Adipocyte (in vitro differentiated cells): ENCODE results near the gene TBL3.
A peak's percentile ranks its signal among the peaks of the same experiment; 100 is the strongest.
"Not testable (repeated sequence)": the region's sequence is repeated elsewhere in the genome, so short reads cannot be mapped to it uniquely, and the experiment has no call there.

Source experiments
- DNase-seq: peaks from one replicate; pipeline ENCODE4 v3.0.0-alpha.2; 2015; ENCODE audit warnings: low read depth
- H3K27me3 ChIP-seq: replicated peaks from 2 replicates; pipeline ENCODE4 v1.7.0; 2013; ENCODE audit warnings: mild to moderate bottlenecking, low read length, moderate library complexity; ENCODE audit not compliant: control insufficient read depth, insufficient read depth
- H3K36me3 ChIP-seq: 2 replicates; pipeline ENCODE4 v1.7.0; 2013; ENCODE audit warnings: low read length, mild to moderate bottlenecking, moderate library complexity; ENCODE audit not compliant: control insufficient read depth, insufficient read depth, severe bottlenecking
- H3K4me1 ChIP-seq: 2 replicates; pipeline ENCODE4 v1.7.0; 2013; ENCODE audit warnings: mild to moderate bottlenecking, low read length, moderate library complexity; ENCODE audit not compliant: control insufficient read depth, insufficient read depth
- H3K4me3 ChIP-seq: 2 replicates; pipeline ENCODE4 v1.7.0; 2013; ENCODE audit warnings: mild to moderate bottlenecking, low read length, moderate library complexity
- H3K9ac ChIP-seq: 2 replicates; pipeline ENCODE4 v1.7.0; 2013; ENCODE audit warnings: mild to moderate bottlenecking, low read length, moderate library complexity
- H3K9me3 ChIP-seq: 2 replicates; pipeline ENCODE4 v1.7.0; 2013; ENCODE audit warnings: mild to moderate bottlenecking, low read length, moderate library complexity; ENCODE audit not compliant: control insufficient read depth

Gene TBL3

GRCh38 chr16:1959269-1960039 lies 12.4 kb upstream of the TBL3 start, which contains the start of gene NDUFB10:
TSS of gene NDUFB10 (plus strand) at chr16:1959538. CDS start at chr16:1959625, 87 bp downstream.
- no peaks in the 10 kb centered on the region for H3K9me3 ChIP-seq
- H3K4me1 ChIP-seq: peaks cover 30% of the 10 kb centered on the region
- H3K36me3 ChIP-seq: peaks cover 31% of the 10 kb centered on the region
- peak within 1 kb of the TSS; percentile 98 for H3K9ac ChIP-seq
- peak; percentile 97 for DNase-seq
- peak within 1 kb of the TSS; percentile 93 for H3K4me3 ChIP-seq
- H3K27me3 ChIP-seq: no peaks in the 10 kb centered on the region

- Histone ChIP-seq H3K4me1 (peaks cover 36% of the 10 kb centered on the region), H3K9me3 (no peaks in the 10 kb centered on the region), H3K9ac (peak overlapping the region; percentile 98), H3K4me3 (peak overlapping the region; percentile 93), H3K36me3 (peaks cover 31% of the 10 kb centered on the region), H3K27me3 (no peaks in the 10 kb centered on the region)
- DNase-seq: peak; percentile 24
Measured at GRCh38 chr16:1960665-1961630, 10.9 kb upstream of the TBL3 start.

- H3K9me3 ChIP-seq: no peaks in the 10 kb centered on the region
- no peak overlapping the region for H3K9ac ChIP-seq
- no peak overlapping the region for H3K4me3 ChIP-seq
- DNase-seq: no peak
- no peaks in the 10 kb centered on the region for H3K27me3 ChIP-seq
- H3K4me1 ChIP-seq: peaks cover 36% of the 10 kb centered on the region
- peaks cover 31% of the 10 kb centered on the region for H3K36me3 ChIP-seq
Measured at GRCh38 chr16:1961651-1962067, 10.2 kb upstream of the TBL3 start.

GRCh38 chr16:1962161-1963153 lies 9.4 kb upstream of the TBL3 start:
- Histone ChIP-seq H3K4me1 (peaks cover 36% of the 10 kb centered on the region), H3K9ac (peak overlapping the region; percentile 99), H3K4me3 (peak overlapping the region; percentile 90), H3K36me3 (peaks cover 31% of the 10 kb centered on the region)
- DNase-seq, H3K9me3 ChIP-seq, H3K27me3 ChIP-seq: not testable (repeated sequence)

GRCh38 chr16:1963806-1964505 lies 7.9 kb upstream of the TBL3 start:
- peak overlapping the region; percentile 99 for H3K9ac ChIP-seq
- H3K36me3 ChIP-seq: peaks cover 31% of the 10 kb centered on the region
- DNase-seq: peak; percentile 71
- peaks cover 34% of the 10 kb centered on the region for H3K4me1 ChIP-seq
- H3K4me3 ChIP-seq: peak overlapping the region; percentile 90
- H3K9me3 ChIP-seq: no peaks in the 10 kb centered on the region
- H3K27me3 ChIP-seq: no peaks in the 10 kb centered on the region

- Histone ChIP-seq H3K4me1 (peaks cover 31% of the 10 kb centered on the region), H3K36me3 (peaks cover 31% of the 10 kb centered on the region), H3K4me3 (peak within 1 kb of the TSS; percentile 90), H3K27me3 (no peaks in the 10 kb centered on the region), H3K9ac (peak within 1 kb of the TSS; percentile 99), H3K9me3 (no peaks in the 10 kb centered on the region)
- DNase-seq: peak; percentile 99
Measured at GRCh38 chr16:1964506-1965395, 7.1 kb upstream of the TBL3 start, which contains the start of gene RPS2. TSS of gene RPS2 (minus strand) at chr16:1964826. CDS start at chr16:1964625, 201 bp downstream.

- peaks cover 31% of the 10 kb centered on the region for H3K36me3 ChIP-seq
- peaks cover 26% of the 10 kb centered on the region for H3K4me1 ChIP-seq
- no peaks in the 10 kb centered on the region for H3K9me3 ChIP-seq
- peak overlapping the region; percentile 99 for H3K9ac ChIP-seq
- peak overlapping the region; percentile 90 for H3K4me3 ChIP-seq
- no peak for DNase-seq
- H3K27me3 ChIP-seq: no peaks in the 10 kb centered on the region
Measured at GRCh38 chr16:1965396-1966001, 6.4 kb upstream of the TBL3 start.

GRCh38 chr16:1966460-1966859 lies 5.4 kb upstream of the TBL3 start, which contains the start of gene RNF151:
TSS of gene RNF151 (plus strand) at chr16:1966856. CDS start at chr16:1966882, 26 bp downstream.
- Histone ChIP-seq H3K36me3 (peaks cover 25% of the 10 kb centered on the region), H3K9ac (peak within 1 kb of the TSS; percentile 99), H3K4me1 (peaks cover 31% of the 10 kb centered on the region), H3K27me3 (no peaks in the 10 kb centered on the region), H3K9me3 (no peaks in the 10 kb centered on the region), H3K4me3 (peak within 1 kb of the TSS; percentile 90)
- DNase-seq: no peak
